PC-3 (cell line): ENCODE measurements around the gene SLC25A47. TPM values are rescaled to one million over a fixed set of nuclear protein-coding genes. Genes with fewer than 3 reads are reported as not detected.

Source experiments
- ATAC-seq: fragments of 200-7000 bp; cut with Tn5 transposase; 2 replicates; pipeline ENCODE4 v1.9.1; 2020; ENCODE audit warnings: mild to moderate bottlenecking, moderate library complexity
- BruUV-seq: library from RNA; stranded (reverse); fragments of 400-500 nt; replicated peaks from 2 replicates; lab custom pipeline; 2021; lab: Mats Ljungman, UMichigan
- CTCF ChIA-PET: fragments of 300-600 bp; sonication (Branson Sonifier 250); formaldehyde crosslinking; loops from one replicate; lab custom pipeline; 2022; ENCODE audit warnings: antibody characterized with exemption; lab: Charles Lee
- POLR2A ChIA-PET: fragments of 300-600 bp; sonication (Branson Sonifier 250); formaldehyde crosslinking; loops from one replicate; lab custom pipeline; 2022; ENCODE audit warnings: antibody characterized with exemption; ENCODE audit not compliant: unreplicated experiment; lab: Charles Lee
- DNase-seq: peaks from one replicate; pipeline ENCODE4 v3.0.0-alpha.2; 2015
- H2AFZ ChIP-seq: fragments of 300-600 bp; sonication (generic); 2 replicates; pipeline ENCODE4 v1.6.0; 2016; ENCODE audit warnings: antibody characterized with exemption, low read length
- H3F3A ChIP-seq: fragments of 300-600 bp; sonication (generic); one replicate; pipeline ENCODE4 v1.6.0; 2017; ENCODE audit warnings: antibody characterized with exemption, low read length, control low read depth, mild to moderate bottlenecking; ENCODE audit not compliant: unreplicated experiment
- H3K27ac ChIP-seq: fragments of 300-600 bp; sonication (generic); 2 replicates; pipeline ENCODE4 v1.5.1; 2016; ENCODE audit warnings: mild to moderate bottlenecking, low read length
- H3K27me3 ChIP-seq: fragments of 300-600 bp; sonication (generic); 2 replicates; pipeline ENCODE4 v1.6.1; 2016; ENCODE audit warnings: low read length, mixed read lengths
- H3K36me3 ChIP-seq: fragments of 300-600 bp; sonication (generic); 2 replicates; pipeline ENCODE4 v1.6.1; 2016; ENCODE audit warnings: low read depth, mixed run types, low read length, mixed read lengths
- H3K4me1 ChIP-seq: fragments of 300-600 bp; sonication (generic); 2 replicates; pipeline ENCODE4 v1.5.1; 2016; ENCODE audit warnings: low read length; ENCODE audit not compliant: insufficient read depth
- H3K4me2 ChIP-seq: fragments of 300-600 bp; sonication (generic); 2 replicates; pipeline ENCODE4 v1.6.0; 2016; ENCODE audit warnings: low read length
- H3K4me3 ChIP-seq: fragments of 300-600 bp; sonication (generic); 2 replicates; pipeline ENCODE4 v1.5.1; 2016; ENCODE audit warnings: mild to moderate bottlenecking, low read length, mixed read lengths
- H3K79me2 ChIP-seq: fragments of 300-600 bp; sonication (generic); 2 replicates; pipeline ENCODE4 v1.6.1; 2017; ENCODE audit warnings: low read length, mixed read lengths
- H3K9ac ChIP-seq: fragments of 300-600 bp; sonication (generic); 2 replicates; pipeline ENCODE4 v1.6.0; 2016; ENCODE audit warnings: mild to moderate bottlenecking, low read length
- H3K9me2 ChIP-seq: fragments of 300-600 bp; sonication (generic); replicated peaks from 2 replicates; pipeline ENCODE4 v1.6.1; 2016; ENCODE audit warnings: mixed run types, low read length, mixed read lengths
- H3K9me3 ChIP-seq: fragments of 300-600 bp; sonication (generic); 2 replicates; pipeline ENCODE4 v1.6.1; 2016; ENCODE audit warnings: low read length, mixed read lengths
- H4K20me1 ChIP-seq: fragments of 300-600 bp; sonication (generic); 2 replicates; pipeline ENCODE4 v1.6.1; 2016; ENCODE audit warnings: low read length, mixed read lengths
- CTCF ChIP-seq: fragments of 300-600 bp; sonication (generic); conservative IDR thresholded peaks from 2 replicates; pipeline ENCODE4 v1.5.1; 2017; ENCODE audit warnings: antibody characterized with exemption, low read depth, mild to moderate bottlenecking, low read length
- EZH2 ChIP-seq: fragments of 300-600 bp; sonication (generic); IDR thresholded peaks from one replicate; pipeline ENCODE4 v1.6.1; 2017; ENCODE audit warnings: antibody characterized with exemption, mild to moderate bottlenecking, low read length; ENCODE audit not compliant: unreplicated experiment
- EZH2phosphoT487 ChIP-seq: fragments of 300-600 bp; sonication (generic); IDR thresholded peaks from 2 replicates; pipeline ENCODE4 v1.6.1; 2018; ENCODE audit warnings: mild to moderate bottlenecking, antibody characterized with exemption, low read length, borderline replicate concordance
- intact Hi-C: fragments of 100-400 bp; cut with micrococcal nuclease; formaldehyde crosslinking; loops from 2 replicates; pipeline ENCODE4 v1.9.0; 2023
- total RNA-seq: library from RNA; depleted of rRNA; stranded (reverse); fragments of >200 nt; gene quantifications from 2 replicates; pipeline ENCODE4 v1.2.3, GENCODE V29; 2014

Gene SLC25A47
- total RNA-seq, 1 experiment from 2014 or later = 0.07 TPM

- DNase-seq (no peak), ATAC-seq (no peak)
- intact Hi-C loops = no loop called here
- Histone ChIP-seq H3K9me2 (no peaks in the 10 kb centered on the region), H3K4me3 (no peak overlapping the region), H3F3A (no peaks in the 10 kb centered on the region), H3K4me1 (no peaks in the 10 kb centered on the region), H3K9ac (no peak overlapping the region), H3K4me2 (no peak overlapping the region), H3K27ac (no peak overlapping the region), H3K79me2 (no peaks in the 10 kb centered on the region), H4K20me1 (no peaks in the 10 kb centered on the region), H3K27me3 (no peaks in the 10 kb centered on the region), H3K36me3 (peaks cover 21% of the 10 kb centered on the region), H3K9me3 (no peaks in the 10 kb centered on the region), H2AFZ (no peak overlapping the region)
- POLR2A ChIA-PET = no interaction called here
- no TSS peak for BruUV-seq
- TF ChIP-seq EZH2 (no peak), EZH2phosphoT487 (no peak), CTCF (no peak)
- CTCF ChIA-PET = interaction anchor here (0.6 kb wide), 1 partner anchor 156 kb away, joined by 3 read pairs; no protein-coding TSS in a partner anchor
These were observed 25.9 kb downstream of the SLC25A47 start for GRCh38 chr14:100348784-100349685.

- no peaks in the 10 kb centered on the region for H3K27me3 ChIP-seq
- no peaks in the 10 kb centered on the region for H3K79me2 ChIP-seq
- H3K9ac ChIP-seq = no peak overlapping the region
- DNase-seq (no peak), ATAC-seq (no peak)
- H3K27ac ChIP-seq = no peak overlapping the region
- no peaks in the 10 kb centered on the region for H3K9me3 ChIP-seq
- BruUV-seq = no TSS peak
- no peaks in the 10 kb centered on the region for H3K9me2 ChIP-seq
- intact Hi-C loops = no loop called here
- H4K20me1 ChIP-seq = no peaks in the 10 kb centered on the region
- ChIA-PET POLR2A (no interaction called here), CTCF (no interaction called here)
- H2AFZ ChIP-seq = no peak overlapping the region
- H3K4me2 ChIP-seq = no peak overlapping the region
- no peaks in the 10 kb centered on the region for H3F3A ChIP-seq
- H3K36me3 ChIP-seq = peaks cover 27% of the 10 kb centered on the region
- no peaks in the 10 kb centered on the region for H3K4me1 ChIP-seq
- no peak overlapping the region for H3K4me3 ChIP-seq
- TF ChIP-seq CTCF = no peak
- TF ChIP-seq EZH2phosphoT487 = no peak
- TF ChIP-seq EZH2 = no peak
These were observed 27.3 kb downstream of the SLC25A47 start for GRCh38 chr14:100350276-100350926.
